Neuronal stem cell (in vitro differentiated cells): Measurements from ENCODE around the gene ITGA11.

ENCODE experiments used
- DNase-seq: peaks from one replicate; pipeline ENCODE4 v3.0.0-alpha.2; 2013; ENCODE audit warnings: low spot score
- H2AFZ ChIP-seq: one replicate; pipeline ENCODE4 v1.6.1; 2013; ENCODE audit warnings: mild to moderate bottlenecking, low read length, inconsistent platforms
- H2AK5ac ChIP-seq: 2 replicates; pipeline ENCODE4 v1.6.1; 2013; ENCODE audit warnings: low read depth, mild to moderate bottlenecking, inconsistent platforms, low read length, moderate library complexity, mixed read lengths
- H2BK120ac ChIP-seq: 2 replicates; pipeline ENCODE4 v1.6.1; 2013; ENCODE audit warnings: low read depth, mild to moderate bottlenecking, inconsistent platforms, low read length, moderate library complexity, mixed read lengths
- H2BK12ac ChIP-seq: one replicate; pipeline ENCODE4 v1.6.1; 2013; ENCODE audit warnings: low read length, inconsistent platforms
- H2BK15ac ChIP-seq: 2 replicates; pipeline ENCODE4 v1.6.1; 2013; ENCODE audit warnings: mild to moderate bottlenecking, low read length, inconsistent platforms, mixed read lengths
- H2BK5ac ChIP-seq: one replicate; pipeline ENCODE4 v1.6.1; 2013; ENCODE audit warnings: inconsistent platforms, mild to moderate bottlenecking, low read length, moderate library complexity
- H3K14ac ChIP-seq: one replicate; pipeline ENCODE4 v1.6.1; 2013; ENCODE audit warnings: low read length, inconsistent platforms
- H3K18ac ChIP-seq: 2 replicates; pipeline ENCODE4 v1.6.1; 2013; ENCODE audit warnings: low read length, inconsistent platforms
- H3K23ac ChIP-seq: 2 replicates; pipeline ENCODE4 v1.6.1; 2013; ENCODE audit warnings: low read depth, mild to moderate bottlenecking, mixed read lengths, low read length, inconsistent platforms; ENCODE audit not compliant: poor library complexity
- H3K27ac ChIP-seq: replicated peaks from 3 replicates; pipeline ENCODE4 v1.5.1; 2013; ENCODE audit warnings: low read length, inconsistent platforms
- H3K27me3 ChIP-seq, 3 experiments: 2 replicates each; pipeline ENCODE4 v1.6.1; 2013; ENCODE audit warnings: low read length in 3 of 3, mild to moderate bottlenecking in 2 of 3, inconsistent platforms in 1 of 3, low read depth in 1 of 3, mixed read lengths in 1 of 3, moderate library complexity in 1 of 3; ENCODE audit not compliant: control insufficient read depth in 3 of 3, insufficient read depth in 3 of 3
- H3K36me3 ChIP-seq, 2 donors: replicated peaks in 1 of 2; 2 replicates each; pipeline ENCODE4 v1.6.1; 2013; ENCODE audit warnings: low read length in 2 of 2; ENCODE audit not compliant: control insufficient read depth in 2 of 2, insufficient read depth in 2 of 2
- H3K4ac ChIP-seq: 2 replicates; pipeline ENCODE4 v1.6.1; 2013; ENCODE audit warnings: inconsistent platforms, mild to moderate bottlenecking, low read length, moderate library complexity
- H3K4me1 ChIP-seq, 2 donors: 1 replicate in 1 of 2; 2 replicates in 1 of 2; pipeline ENCODE4 v1.6.1; 2013; ENCODE audit warnings: low read length in 2 of 2, low read depth in 1 of 2; ENCODE audit not compliant: control insufficient read depth in 2 of 2, insufficient read depth in 1 of 2
- H3K4me2 ChIP-seq: one replicate; pipeline ENCODE4 v1.6.1; 2013; ENCODE audit warnings: mild to moderate bottlenecking, low read length, inconsistent platforms; ENCODE audit not compliant: insufficient read depth, poor library complexity, severe bottlenecking
- H3K4me3 ChIP-seq, 2 donors: 2 replicates each; pipeline ENCODE4 v1.5.1; 2013; ENCODE audit warnings: low read length in 2 of 2, mild to moderate bottlenecking in 2 of 2, inconsistent platforms in 1 of 2, moderate library complexity in 1 of 2
- H3K79me1 ChIP-seq: one replicate; pipeline ENCODE4 v1.6.1; 2013; ENCODE audit warnings: low read depth, mild to moderate bottlenecking, inconsistent platforms, low read length, moderate library complexity
- H3K9ac ChIP-seq: one replicate; pipeline ENCODE4 v1.6.1; 2013; ENCODE audit warnings: mild to moderate bottlenecking, low read depth, low read length, inconsistent platforms; ENCODE audit not compliant: poor library complexity
- H3K9me3 ChIP-seq, 2 donors: replicated peaks in 1 of 2; 2 replicates each; pipeline versions ENCODE3 to v1.6.1; 2013; ENCODE audit warnings: low read length in 2 of 2, mild to moderate bottlenecking in 2 of 2, inconsistent platforms in 1 of 2, low read depth in 1 of 2, mixed read lengths in 1 of 2, moderate library complexity in 1 of 2; ENCODE audit not compliant: control insufficient read depth in 2 of 2, insufficient read depth in 1 of 2
- H4K8ac ChIP-seq: one replicate; pipeline ENCODE4 v1.6.1; 2013; ENCODE audit warnings: low read depth, mild to moderate bottlenecking, inconsistent platforms, low read length, moderate library complexity
- H4K91ac ChIP-seq: one replicate; pipeline ENCODE4 v1.6.1; 2013; ENCODE audit warnings: low read length, low read depth, mild to moderate bottlenecking, inconsistent platforms; ENCODE audit not compliant: poor library complexity
- WGBS, 2 donors: extraction: QIAGEN DNeasy Blood & Tissue Kit; methylation state at CpG; one replicate each; pipeline ENCODE4 v1.1.7; 2013; ENCODE audit warnings: missing lambda C conversion rate in 2 of 2, mixed read lengths in 1 of 2; ENCODE audit not compliant: insufficient read length in 2 of 2, insufficient replicate concordance in 1 of 2; ENCODE audit errors: extremely low coverage in 2 of 2; 5-methylcytosine and 5-hydroxymethylcytosine counted together

The ITGA11 gene

GRCh38 chr15:68345481-68345880 lies 86.5 kb downstream of the ITGA11 start:
- WGBS, 2 donors: no CpG with 5 or more reads among the region's 5 CpGs
- Histone ChIP-seq H3K23ac (no peak overlapping the region), H2BK5ac (no peak overlapping the region), H3K4me1 (no peaks in the 10 kb centered on the region), H3K14ac (no peak overlapping the region), H3K4me3 (no peak overlapping the region), H2AK5ac (no peak overlapping the region), H3K9me3 (no peaks in the 10 kb centered on the region), H2BK120ac (no peak overlapping the region), H4K8ac (no peak overlapping the region), H3K27ac (no peak overlapping the region), H2AFZ (no peak overlapping the region), H3K27me3 (peaks cover 0 to 7% (median 2%) of the 10 kb centered on the region in 3 experiments), H3K36me3 (no peaks in the 10 kb centered on the region), H4K91ac (no peak overlapping the region), H3K4ac (no peak overlapping the region), H3K9ac (no peak overlapping the region), H2BK15ac (no peak overlapping the region), H3K79me1 (no peaks in the 10 kb centered on the region), H3K4me2 (no peak overlapping the region), H2BK12ac (no peak overlapping the region), H3K18ac (no peak overlapping the region)
- no peak for DNase-seq

DNA sequence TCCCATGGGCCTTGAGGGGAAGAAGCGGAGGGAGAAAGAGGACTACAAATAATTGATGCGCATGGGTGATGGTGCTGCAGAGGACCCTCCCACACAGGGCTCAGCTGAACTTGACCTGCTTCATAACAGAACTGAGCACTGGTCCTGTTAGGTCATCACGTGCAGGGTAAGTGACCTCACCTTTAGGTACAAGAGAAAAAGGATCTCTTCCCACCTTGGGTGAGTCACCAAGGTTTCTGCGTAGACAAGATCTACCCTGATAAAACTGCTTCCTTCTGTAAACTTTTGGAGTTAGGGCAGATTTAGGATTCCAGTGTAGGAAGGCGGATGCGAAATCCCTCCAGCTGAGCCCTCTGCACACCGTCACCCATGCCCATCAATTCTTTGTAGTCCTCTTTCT lies 87.4 kb downstream of the ITGA11 start:
- Histone ChIP-seq H3K4ac (no peak overlapping the region), H2AK5ac (no peak overlapping the region), H3K18ac (no peak overlapping the region), H3K4me1 (no peaks in the 10 kb centered on the region), H3K9ac (peak overlapping the region; percentile 5), H3K14ac (no peak overlapping the region), H3K27me3 (peaks cover 0 to 8% (median 2%) of the 10 kb centered on the region in 3 experiments), H3K4me2 (no peak overlapping the region), H4K8ac (no peak overlapping the region), H2BK12ac (no peak overlapping the region), H3K4me3 (no peak overlapping the region), H2BK15ac (no peak overlapping the region), H2BK120ac (no peak overlapping the region), H3K79me1 (no peaks in the 10 kb centered on the region), H3K9me3 (no peaks in the 10 kb centered on the region), H2BK5ac (no peak overlapping the region), H4K91ac (no peak overlapping the region), H3K23ac (no peak overlapping the region), H2AFZ (no peak overlapping the region), H3K36me3 (no peaks in the 10 kb centered on the region), H3K27ac (no peak overlapping the region)
- DNase-seq: no peak
- WGBS, 2 donors: no CpG with 5 or more reads among the region's 7 CpGs

DNA sequence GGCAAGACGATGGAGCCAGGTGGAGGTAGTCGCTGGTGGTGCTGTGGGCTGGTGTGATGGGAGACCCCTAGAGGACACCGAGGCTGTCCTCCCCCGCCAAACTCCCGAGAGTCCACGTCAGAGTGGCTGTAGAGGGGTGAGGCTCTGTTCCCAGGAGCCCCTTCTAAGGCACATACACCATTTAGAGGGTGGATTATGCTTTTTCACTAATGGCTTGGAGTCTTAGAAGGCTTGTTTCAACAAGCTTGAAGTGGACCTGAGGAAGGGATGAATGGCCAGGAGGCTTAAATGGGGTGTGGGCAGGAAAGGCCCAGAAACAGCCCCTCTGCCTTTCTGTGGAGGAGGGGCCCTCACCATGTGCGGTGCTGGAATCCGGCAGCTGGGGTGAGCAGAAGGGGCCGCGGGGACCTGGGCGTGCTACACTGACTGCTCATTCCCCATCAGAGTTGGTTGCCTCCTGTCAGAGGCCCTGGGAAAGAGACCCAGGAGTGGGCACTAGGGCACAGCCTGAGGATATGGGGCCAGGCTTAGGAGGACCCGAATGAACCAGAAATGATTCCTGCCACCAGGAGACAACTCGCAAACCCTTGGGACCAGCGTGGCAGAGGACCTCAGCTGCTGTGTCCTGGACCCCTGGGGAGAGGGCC lies 88.3 kb downstream of the ITGA11 start:
- Histone ChIP-seq H4K8ac (no peak overlapping the region), H2BK5ac (no peak overlapping the region), H3K18ac (peak overlapping the region; percentile 50), H4K91ac (no peak overlapping the region), H2BK120ac (no peak overlapping the region), H3K36me3 (no peaks in the 10 kb centered on the region), H3K27me3 (peaks cover 0 to 12% (median 2%) of the 10 kb centered on the region in 3 experiments), H3K23ac (no peak overlapping the region), H3K4ac (no peak overlapping the region), H3K4me3 (no peak overlapping the region), H3K4me2 (no peak overlapping the region), H2BK15ac (no peak overlapping the region), H3K4me1 (no peaks in the 10 kb centered on the region), H2BK12ac (no peak overlapping the region), H2AFZ (no peak overlapping the region), H3K9me3 (no peaks in the 10 kb centered on the region), H3K27ac (no peak overlapping the region), H3K79me1 (no peaks in the 10 kb centered on the region), H3K14ac (no peak overlapping the region), H3K9ac (no peak overlapping the region), H2AK5ac (peak overlapping the region; percentile 40)
- WGBS, 2 donors: no CpG with 5 or more reads among the region's 14 CpGs
- DNase-seq: no peak

DNA sequence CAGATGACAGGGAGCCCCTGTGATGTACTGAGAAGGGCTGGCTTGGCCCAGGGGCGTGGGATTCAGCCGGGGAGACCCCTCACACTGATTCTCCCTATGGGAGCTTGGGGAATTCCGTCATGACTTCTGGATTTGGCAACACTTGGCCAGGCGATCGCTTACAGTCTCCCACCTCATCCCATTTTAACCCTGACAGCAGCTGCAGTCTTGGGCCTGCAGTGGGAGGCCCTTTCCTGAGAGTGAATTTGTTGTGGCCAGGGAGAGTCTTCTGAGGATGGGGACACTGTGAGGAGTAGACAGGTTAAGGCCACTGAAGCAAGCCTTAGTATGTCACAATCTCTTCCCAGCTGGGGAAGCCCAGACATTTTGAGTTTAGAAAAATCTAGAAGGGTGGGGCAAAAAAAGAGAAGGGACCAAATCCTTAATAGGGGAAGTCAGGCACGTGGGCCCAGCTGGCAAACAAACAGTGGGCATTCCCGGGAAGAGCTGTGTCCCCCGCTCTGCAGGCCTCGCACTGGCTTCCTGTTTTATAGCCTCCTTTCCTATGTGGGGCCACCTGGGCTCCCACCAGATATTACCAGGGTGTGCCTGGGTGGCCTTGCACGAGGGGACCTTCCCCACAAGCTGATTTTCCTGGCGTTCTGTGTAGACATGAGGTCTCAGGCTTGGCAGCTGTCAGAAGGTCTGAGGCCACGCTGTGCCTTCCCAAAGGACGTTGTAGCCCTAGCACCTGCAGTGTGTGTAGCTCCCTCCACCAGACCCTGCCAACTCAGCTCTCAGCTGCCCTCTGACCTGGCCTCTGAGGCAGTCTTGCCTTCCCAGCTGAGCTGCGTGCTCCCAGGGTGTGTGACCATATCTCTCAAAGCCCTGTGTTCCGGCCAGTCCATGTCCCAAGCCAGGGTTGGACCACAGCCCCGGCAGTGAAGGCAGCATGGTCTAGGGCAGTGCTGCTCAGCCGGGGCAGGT lies 89.9 kb downstream of the ITGA11 start:
- H2BK12ac ChIP-seq: no peak overlapping the region
- peak overlapping the region; percentile 50 for H2BK15ac ChIP-seq
- H3K9ac ChIP-seq: no peak overlapping the region
- no peak for DNase-seq
- H2BK5ac ChIP-seq: no peak overlapping the region
- H4K91ac ChIP-seq: no peak overlapping the region
- peak overlapping the region; percentile 15 for H3K23ac ChIP-seq
- no peak overlapping the region for H3K4ac ChIP-seq
- H3K36me3 ChIP-seq: no peaks in the 10 kb centered on the region
- H2AFZ ChIP-seq: no peak overlapping the region
- no peak overlapping the region for H3K4me3 ChIP-seq
- no peak overlapping the region for H3K4me2 ChIP-seq
- H3K9me3 ChIP-seq: no peaks in the 10 kb centered on the region
- peaks cover 0 to 17% (median 0%) of the 10 kb centered on the region in 3 experiments for H3K27me3 ChIP-seq
- H2BK120ac ChIP-seq: no peak overlapping the region
- H4K8ac ChIP-seq: no peak overlapping the region
- H3K14ac ChIP-seq: no peak overlapping the region
- no peak overlapping the region for H3K27ac ChIP-seq
- no peaks in the 10 kb centered on the region for H3K79me1 ChIP-seq
- H3K18ac ChIP-seq: peak overlapping the region; percentile 9
- WGBS, 2 donors: no CpG with 5 or more reads among the region's 17 CpGs
- no peaks in the 10 kb centered on the region for H3K4me1 ChIP-seq
- peak overlapping the region; percentile 70 for H2AK5ac ChIP-seq
